ENCODE results near the gene ULBP2. TPM values are rescaled to one million over a fixed set of nuclear protein-coding genes. Genes with fewer than 3 reads are reported as not detected.
"Not testable (repeated sequence)": the region's sequence is repeated elsewhere in the genome, so short reads cannot be mapped to it uniquely, and the experiment has no call there.

The ULBP2 gene
- total RNA-seq, 2 experiments from 2014 or later: 0.40 to 0.60 TPM

DNA sequence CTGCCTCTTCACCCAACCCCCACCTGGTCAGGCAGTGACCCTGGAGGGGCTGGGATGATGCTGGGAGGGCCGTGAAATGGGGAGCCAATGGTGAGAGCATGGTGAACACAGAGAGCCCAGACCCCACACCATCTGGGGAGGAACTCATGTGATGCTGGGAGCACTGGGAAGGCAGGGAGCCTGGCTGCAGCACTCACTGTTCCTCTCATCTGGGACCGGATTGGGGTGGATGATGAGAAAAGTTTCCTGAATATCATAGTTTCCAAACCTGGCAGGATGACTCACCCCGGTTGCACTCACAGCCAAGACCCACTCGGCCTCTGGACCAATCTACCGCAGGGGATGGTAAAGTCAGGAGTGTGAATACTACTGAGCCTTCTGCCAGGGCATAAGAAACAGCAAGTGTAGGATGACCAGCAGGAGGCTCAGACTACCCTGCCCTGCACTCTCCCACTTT, 43.7 kb downstream of the ULBP2 start:
- H3K36me3 Mint-ChIP-seq (ENCODE audit: low read depth): peaks cover 11% of the 10 kb centered on the region
- no peak overlapping the region for H3K4me3 Mint-ChIP-seq
- DNase-seq (no peak), ATAC-seq (no peak)
- H3K4me1 Mint-ChIP-seq (ENCODE audit: low read depth): peaks cover 18% of the 10 kb centered on the region
- no peak overlapping the region for H3K27ac Mint-ChIP-seq
- H3K27me3 Mint-ChIP-seq (ENCODE audit: low read depth): peaks cover 80% of the 10 kb centered on the region
- peaks cover 8% of the 10 kb centered on the region for H3K9me3 Mint-ChIP-seq (ENCODE audit: insufficient read depth)
- ChIA-PET CTCF (no interaction called here), POLR2A (no interaction called here)

DNA sequence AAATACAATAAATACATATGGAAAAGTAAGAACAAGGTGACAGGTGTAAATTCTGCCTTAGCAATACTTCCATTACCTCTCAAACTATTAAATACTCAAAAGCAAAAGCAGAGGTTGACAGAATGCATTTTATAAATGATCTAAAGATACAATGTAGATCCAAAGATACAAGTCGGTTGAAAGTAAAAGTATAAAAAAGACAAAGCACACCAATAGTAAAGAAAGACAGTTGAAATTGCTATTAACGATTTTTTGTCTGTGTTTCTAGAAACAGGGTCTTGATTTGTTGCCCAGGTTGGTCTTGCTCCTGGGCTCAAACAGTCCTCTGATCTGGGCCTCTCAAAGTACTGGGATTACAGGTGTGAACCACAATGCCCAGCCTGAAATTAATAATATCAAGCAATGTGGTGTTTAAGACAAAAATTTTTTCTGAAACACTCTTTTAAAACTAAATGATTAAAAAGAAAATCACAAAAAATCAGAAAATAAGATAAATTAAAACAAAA, 45.8 kb downstream of the ULBP2 start:
- Mint-ChIP-seq H3K4me1 (ENCODE audit: low read depth) (peaks cover 32% of the 10 kb centered on the region), H3K27me3 (ENCODE audit: low read depth) (peaks cover 79% of the 10 kb centered on the region), H3K27ac (no peak overlapping the region), H3K4me3 (no peak overlapping the region), H3K36me3 (ENCODE audit: low read depth) (peaks cover 11% of the 10 kb centered on the region), H3K9me3 (ENCODE audit: insufficient read depth) (peaks cover 8% of the 10 kb centered on the region)
- ChIA-PET CTCF (no interaction called here), POLR2A (no interaction called here)
- ATAC-seq (no peak), DNase-seq (no peak)

- CTCF ChIA-PET: interaction anchor here (1.3 kb wide), 1 partner anchor 19 kb away, joined by 4 read pairs; no protein-coding TSS in a partner anchor
- H3K4me1 Mint-ChIP-seq (ENCODE audit: low read depth): peaks cover 32% of the 10 kb centered on the region
- peaks cover 8% of the 10 kb centered on the region for H3K9me3 Mint-ChIP-seq (ENCODE audit: insufficient read depth)
- H3K4me3 Mint-ChIP-seq: no peak overlapping the region
- peaks cover 83% of the 10 kb centered on the region for H3K27me3 Mint-ChIP-seq (ENCODE audit: low read depth)
- ATAC-seq (no peak), DNase-seq (peak; percentile 18)
- H3K36me3 Mint-ChIP-seq (ENCODE audit: low read depth): peaks cover 11% of the 10 kb centered on the region
- POLR2A ChIA-PET: interaction anchor here (1.5 kb wide), 1 partner anchor 16 kb away, joined by 3 read pairs; no protein-coding TSS in a partner anchor
- no peak overlapping the region for H3K27ac Mint-ChIP-seq
Observed at GRCh38 chr6:149988550-149989346, 46.9 kb downstream of the ULBP2 start.

- CTCF ChIA-PET: interaction anchor here (0.9 to 1.3 kb wide), 2 partner anchors 16 to 17 kb away, joined by 3 to 4 read pairs; no protein-coding TSS in a partner anchor
- H3K27ac Mint-ChIP-seq: no peak overlapping the region
- POLR2A ChIA-PET: interaction anchor here (1.5 kb wide), 1 partner anchor 15 kb away, joined by 3 read pairs; no protein-coding TSS in a partner anchor
- peaks cover 11% of the 10 kb centered on the region for H3K36me3 Mint-ChIP-seq (ENCODE audit: low read depth)
- H3K27me3 Mint-ChIP-seq (ENCODE audit: low read depth): peaks cover 82% of the 10 kb centered on the region
- H3K4me3 Mint-ChIP-seq: peak overlapping the region; percentile 61
- peaks cover 32% of the 10 kb centered on the region for H3K4me1 Mint-ChIP-seq (ENCODE audit: low read depth)
- ATAC-seq (peak; percentile 18), DNase-seq (no peak)
- H3K9me3 Mint-ChIP-seq (ENCODE audit: insufficient read depth): peaks cover 8% of the 10 kb centered on the region
Observed at GRCh38 chr6:149990212-149990660, 48.4 kb downstream of the ULBP2 start.

- peaks cover 11% of the 10 kb centered on the region for H3K36me3 Mint-ChIP-seq (ENCODE audit: low read depth)
- DNase-seq (peak; percentile 49), ATAC-seq (peak; percentile 67)
- peaks cover 32% of the 10 kb centered on the region for H3K4me1 Mint-ChIP-seq (ENCODE audit: low read depth)
- H3K4me3 Mint-ChIP-seq: peak overlapping the region; percentile 61
- peaks cover 76% of the 10 kb centered on the region for H3K27me3 Mint-ChIP-seq (ENCODE audit: low read depth)
- H3K27ac Mint-ChIP-seq: peak overlapping the region; percentile 27
- CTCF ChIA-PET: interaction anchor here (0.9 kb wide), 1 partner anchor 16 kb away, joined by 3 read pairs; no protein-coding TSS in a partner anchor
- peaks cover 8% of the 10 kb centered on the region for H3K9me3 Mint-ChIP-seq (ENCODE audit: insufficient read depth)
- POLR2A ChIA-PET: no interaction called here
Observed at GRCh38 chr6:149990661-149991471, 49.1 kb downstream of the ULBP2 start.

DNA sequence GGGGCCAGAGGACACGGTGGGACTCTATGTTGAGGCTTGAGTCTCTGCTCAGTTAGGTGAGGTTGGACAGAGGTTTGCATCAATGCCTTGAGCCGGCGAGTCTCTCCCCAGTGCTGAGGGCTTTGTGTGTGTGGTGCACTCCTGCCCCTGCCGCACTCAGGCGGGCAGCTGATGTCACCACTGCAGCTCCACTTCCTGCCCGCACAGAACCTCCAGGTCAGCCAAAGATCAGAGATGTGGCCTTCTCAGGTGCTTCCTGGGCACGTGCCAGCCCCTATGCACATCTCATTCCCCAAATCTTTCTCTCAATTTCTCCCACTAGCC, 49.6 kb downstream of the ULBP2 start:
- Mint-ChIP-seq H3K4me3 (peak overlapping the region; percentile 61), H3K4me1 (ENCODE audit: low read depth) (peaks cover 32% of the 10 kb centered on the region), H3K36me3 (ENCODE audit: low read depth) (peaks cover 11% of the 10 kb centered on the region), H3K27ac (peak overlapping the region; percentile 27), H3K27me3 (ENCODE audit: low read depth) (peaks cover 75% of the 10 kb centered on the region)
- ATAC-seq (peak; percentile 81), DNase-seq (peak; percentile 35)
- H3K9me3 Mint-ChIP-seq (ENCODE audit: insufficient read depth); POLR2A ChIA-PET: not testable (repeated sequence)
- CTCF ChIA-PET: interaction anchor here (0.9 kb wide), 1 partner anchor 15 kb away, joined by 3 read pairs; no protein-coding TSS in a partner anchor

- Mint-ChIP-seq H3K4me3 (peak overlapping the region; percentile 61), H3K27ac (no peak overlapping the region), H3K27me3 (ENCODE audit: low read depth) (peaks cover 74% of the 10 kb centered on the region), H3K4me1 (ENCODE audit: low read depth) (peaks cover 32% of the 10 kb centered on the region), H3K9me3 (ENCODE audit: insufficient read depth) (peaks cover 8% of the 10 kb centered on the region), H3K36me3 (ENCODE audit: low read depth) (peaks cover 11% of the 10 kb centered on the region)
- ChIA-PET POLR2A (no interaction called here), CTCF (no interaction called here)
- no peak for ATAC-seq
- no peak for DNase-seq
Observed at GRCh38 chr6:149991838-149992237, 50.0 kb downstream of the ULBP2 start.

DNA sequence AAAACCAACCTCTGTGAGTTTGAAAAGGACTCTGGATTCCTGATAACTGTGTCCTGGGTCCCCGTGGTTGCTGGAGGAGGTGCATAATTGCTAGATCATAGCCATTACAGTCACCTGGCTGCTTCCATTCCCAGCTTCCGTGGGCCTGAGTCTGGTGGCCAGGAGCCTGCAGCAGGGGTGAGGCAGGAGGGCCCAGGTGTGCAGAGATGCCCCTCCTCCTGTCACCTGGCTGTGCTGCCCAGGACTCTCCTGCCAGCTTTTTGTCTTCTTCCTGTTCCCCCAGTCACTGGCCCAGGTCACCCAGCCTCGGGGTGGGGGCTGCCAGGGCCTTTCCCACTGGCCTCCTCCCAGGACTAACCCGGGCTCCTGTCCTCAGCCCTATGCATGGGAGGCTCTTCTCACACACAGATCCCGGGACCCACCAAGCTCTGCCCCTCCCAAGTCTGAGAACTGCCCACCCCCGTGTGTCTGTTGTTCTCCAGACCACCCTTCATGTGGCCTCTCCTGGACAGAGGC, 53.5 kb downstream of the ULBP2 start:
- DNase-seq (no peak), ATAC-seq (no peak)
- Mint-ChIP-seq H3K4me1 (ENCODE audit: low read depth) (peaks cover 19% of the 10 kb centered on the region), H3K4me3 (no peak overlapping the region), H3K27ac (no peak overlapping the region), H3K27me3 (ENCODE audit: low read depth) (peaks cover 64% of the 10 kb centered on the region), H3K36me3 (ENCODE audit: low read depth) (no peaks in the 10 kb centered on the region), H3K9me3 (ENCODE audit: insufficient read depth) (no peaks in the 10 kb centered on the region)
- ChIA-PET CTCF (no interaction called here), POLR2A (no interaction called here)

DNA sequence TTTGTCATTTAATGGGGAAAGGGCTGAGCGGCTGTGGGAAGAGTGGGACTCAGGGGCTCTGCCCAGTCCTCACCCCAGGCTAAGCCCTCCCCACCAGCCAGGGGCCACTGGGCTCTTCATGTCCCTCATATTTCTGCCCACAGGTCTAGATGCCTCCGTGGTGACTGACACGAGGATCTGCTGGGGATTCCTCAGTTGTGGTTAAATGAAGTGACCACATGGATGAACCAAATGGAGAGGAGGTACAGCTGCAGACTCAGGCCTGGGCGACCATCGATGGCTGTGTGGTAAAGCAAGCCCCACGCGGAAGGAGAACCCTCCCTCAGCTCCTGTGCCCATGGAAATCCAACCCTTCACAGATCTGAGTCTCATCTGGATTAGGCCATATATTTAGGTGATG, 54.2 kb downstream of the ULBP2 start:
- Mint-ChIP-seq H3K27ac (no peak overlapping the region), H3K4me1 (ENCODE audit: low read depth) (peaks cover 21% of the 10 kb centered on the region), H3K4me3 (no peak overlapping the region), H3K9me3 (ENCODE audit: insufficient read depth) (no peaks in the 10 kb centered on the region), H3K36me3 (ENCODE audit: low read depth) (no peaks in the 10 kb centered on the region), H3K27me3 (ENCODE audit: low read depth) (peaks cover 61% of the 10 kb centered on the region)
- CTCF ChIA-PET: no interaction called here
- DNase-seq (peak; percentile 13), ATAC-seq (no peak)
- POLR2A ChIA-PET: no interaction called here
